Measurements from ENCODE around the gene ZNF45.

The ZNF45 gene

DNA sequence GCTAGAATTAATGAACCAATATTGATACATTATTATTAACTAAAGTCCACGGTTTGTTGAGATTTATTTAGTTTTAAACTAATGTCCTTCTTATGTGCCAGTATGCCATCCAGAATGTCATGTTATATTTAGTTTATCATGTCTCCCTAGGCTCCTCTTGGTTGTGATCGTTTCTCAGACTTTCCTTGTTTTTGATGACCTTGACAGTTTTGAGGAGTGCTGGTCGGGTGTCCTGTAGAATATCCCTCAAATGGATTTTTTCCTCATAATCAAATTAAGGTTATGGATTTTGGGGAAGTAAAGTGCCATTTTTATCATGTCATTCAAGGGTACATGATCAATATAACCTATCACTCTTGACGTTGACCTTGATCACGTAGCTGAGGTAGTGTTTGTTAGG is 6.1 kb upstream of the ZNF45 start:
- no peak for ATAC-seq
- TF ChIP-seq ESRRG (CRISPR knock-in tag; IDR thresholded peaks at IDR 0.05), result no peak
- no peak for TF ChIP-seq OSR1 (CRISPR knock-in tag; IDR thresholded peaks at IDR 0.05)
- no peak for TF ChIP-seq ZFP3 (CRISPR knock-in tag; IDR thresholded peaks at IDR 0.05)
- TF ChIP-seq ZNF70 (CRISPR knock-in tag; IDR thresholded peaks at IDR 0.05), result no peak
- TF ChIP-seq ISL1 (CRISPR knock-in tag; IDR thresholded peaks at IDR 0.05), result no peak
- TF ChIP-seq, protein P1, sequence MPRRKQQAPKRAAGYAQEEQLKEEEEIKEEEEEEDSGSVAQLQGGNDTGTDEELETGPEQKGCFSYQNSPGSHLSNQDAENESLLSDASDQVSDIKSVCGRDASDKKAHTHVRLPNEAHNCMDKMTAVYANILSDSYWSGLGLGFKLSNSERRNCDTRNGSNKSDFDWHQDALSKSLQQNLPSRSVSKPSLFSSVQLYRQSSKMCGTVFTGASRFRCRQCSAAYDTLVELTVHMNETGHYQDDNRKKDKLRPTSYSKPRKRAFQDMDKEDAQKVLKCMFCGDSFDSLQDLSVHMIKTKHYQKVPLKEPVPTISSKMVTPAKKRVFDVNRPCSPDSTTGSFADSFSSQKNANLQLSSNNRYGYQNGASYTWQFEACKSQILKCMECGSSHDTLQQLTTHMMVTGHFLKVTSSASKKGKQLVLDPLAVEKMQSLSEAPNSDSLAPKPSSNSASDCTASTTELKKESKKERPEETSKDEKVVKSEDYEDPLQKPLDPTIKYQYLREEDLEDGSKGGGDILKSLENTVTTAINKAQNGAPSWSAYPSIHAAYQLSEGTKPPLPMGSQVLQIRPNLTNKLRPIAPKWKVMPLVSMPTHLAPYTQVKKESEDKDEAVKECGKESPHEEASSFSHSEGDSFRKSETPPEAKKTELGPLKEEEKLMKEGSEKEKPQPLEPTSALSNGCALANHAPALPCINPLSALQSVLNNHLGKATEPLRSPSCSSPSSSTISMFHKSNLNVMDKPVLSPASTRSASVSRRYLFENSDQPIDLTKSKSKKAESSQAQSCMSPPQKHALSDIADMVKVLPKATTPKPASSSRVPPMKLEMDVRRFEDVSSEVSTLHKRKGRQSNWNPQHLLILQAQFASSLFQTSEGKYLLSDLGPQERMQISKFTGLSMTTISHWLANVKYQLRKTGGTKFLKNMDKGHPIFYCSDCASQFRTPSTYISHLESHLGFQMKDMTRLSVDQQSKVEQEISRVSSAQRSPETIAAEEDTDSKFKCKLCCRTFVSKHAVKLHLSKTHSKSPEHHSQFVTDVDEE (CRISPR knock-in tag; IDR thresholded peaks at IDR 0.05), result no peak
- no peak for TF ChIP-seq ZFP30 (CRISPR knock-in tag; IDR thresholded peaks at IDR 0.05)
- TF ChIP-seq ZNF565 (CRISPR knock-in tag; conservative IDR thresholded peaks at IDR 0.05; ENCODE audit: low read depth), result no peak
- no peak for TF ChIP-seq RARB (CRISPR knock-in tag; IDR thresholded peaks at IDR 0.05)
- TF ChIP-seq TCF4 (CRISPR knock-in tag; IDR thresholded peaks at IDR 0.05; ENCODE audit: borderline replicate concordance), result no peak
- no peak for TF ChIP-seq CSRNP3 (CRISPR knock-in tag; IDR thresholded peaks at IDR 0.05)
- no peak for TF ChIP-seq CSDC2 (CRISPR knock-in tag; IDR thresholded peaks at IDR 0.05)
- TF ChIP-seq BACH2 (CRISPR knock-in tag; IDR thresholded peaks at IDR 0.05; ENCODE audit: borderline replicate concordance), result no peak
- no peak for TF ChIP-seq ZC3H10 (CRISPR knock-in tag; IDR thresholded peaks at IDR 0.05)
- no peak for TF ChIP-seq SNAI2 (CRISPR knock-in tag; IDR thresholded peaks at IDR 0.05)
- no peak for TF ChIP-seq PPARA (CRISPR knock-in tag; IDR thresholded peaks at IDR 0.05; ENCODE audit: borderline replicate concordance)
- no peak for TF ChIP-seq CREB5 (CRISPR knock-in tag; IDR thresholded peaks at IDR 0.05; ENCODE audit: low read depth)
- no peak for TF ChIP-seq TOX (CRISPR knock-in tag; IDR thresholded peaks at IDR 0.05; ENCODE audit: borderline replicate concordance)
- no peak for TF ChIP-seq ARNTL (CRISPR knock-in tag; IDR thresholded peaks at IDR 0.05; ENCODE audit: borderline replicate concordance, low read depth)
- no peak for TF ChIP-seq GLIS3 (CRISPR knock-in tag; IDR thresholded peaks at IDR 0.05)

DNA sequence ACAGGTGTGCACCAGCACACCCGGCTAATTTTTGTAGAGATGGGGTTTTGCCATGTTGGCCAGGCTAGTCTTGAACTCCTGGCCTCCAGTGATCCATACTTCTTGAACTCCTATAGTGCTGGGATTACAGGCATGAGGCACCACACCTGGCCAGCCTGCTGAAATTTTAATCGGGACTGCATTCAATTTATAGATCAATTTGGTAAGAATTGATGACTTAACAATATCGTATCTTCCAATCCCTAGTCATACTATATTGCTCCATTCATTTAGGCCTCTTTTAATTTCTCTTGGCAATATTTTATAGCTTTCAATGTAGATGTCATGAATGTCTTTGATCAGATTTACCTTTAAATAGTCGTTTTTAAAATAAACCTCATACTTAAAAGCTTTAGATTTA is 5.6 kb upstream of the ZNF45 start:
- ATAC-seq, result no peak
- TF ChIP-seq BACH2 (CRISPR knock-in tag; IDR thresholded peaks at IDR 0.05; ENCODE audit: borderline replicate concordance) (no peak), ARNTL (CRISPR knock-in tag; IDR thresholded peaks at IDR 0.05; ENCODE audit: borderline replicate concordance, low read depth) (no peak), ZNF70 (CRISPR knock-in tag; IDR thresholded peaks at IDR 0.05) (no peak), RARB (CRISPR knock-in tag; IDR thresholded peaks at IDR 0.05) (no peak), GLIS3 (CRISPR knock-in tag; IDR thresholded peaks at IDR 0.05) (no peak), ZFP30 (CRISPR knock-in tag; IDR thresholded peaks at IDR 0.05) (no peak), TCF4 (CRISPR knock-in tag; IDR thresholded peaks at IDR 0.05; ENCODE audit: borderline replicate concordance) (no peak), POU6F1 (CRISPR knock-in tag; IDR thresholded peaks at IDR 0.05; ENCODE audit: borderline replicate concordance, low read depth) (no peak), SNAI2 (CRISPR knock-in tag; IDR thresholded peaks at IDR 0.05) (no peak), ZNF565 (CRISPR knock-in tag; conservative IDR thresholded peaks at IDR 0.05; ENCODE audit: low read depth) (no peak), CSDC2 (CRISPR knock-in tag; IDR thresholded peaks at IDR 0.05) (no peak), OSR1 (CRISPR knock-in tag; IDR thresholded peaks at IDR 0.05) (no peak)
- TF ChIP-seq, protein P1 (CRISPR knock-in tag; IDR thresholded peaks at IDR 0.05), result no peak
